ENCODE measurements around the gene HHIP. TPM values are rescaled to one million over a fixed set of nuclear protein-coding genes. Genes with fewer than 3 reads are reported as not detected.

HHIP gene
- total RNA-seq, 1 experiment from 2014 or later, result 48.8 TPM

DNA sequence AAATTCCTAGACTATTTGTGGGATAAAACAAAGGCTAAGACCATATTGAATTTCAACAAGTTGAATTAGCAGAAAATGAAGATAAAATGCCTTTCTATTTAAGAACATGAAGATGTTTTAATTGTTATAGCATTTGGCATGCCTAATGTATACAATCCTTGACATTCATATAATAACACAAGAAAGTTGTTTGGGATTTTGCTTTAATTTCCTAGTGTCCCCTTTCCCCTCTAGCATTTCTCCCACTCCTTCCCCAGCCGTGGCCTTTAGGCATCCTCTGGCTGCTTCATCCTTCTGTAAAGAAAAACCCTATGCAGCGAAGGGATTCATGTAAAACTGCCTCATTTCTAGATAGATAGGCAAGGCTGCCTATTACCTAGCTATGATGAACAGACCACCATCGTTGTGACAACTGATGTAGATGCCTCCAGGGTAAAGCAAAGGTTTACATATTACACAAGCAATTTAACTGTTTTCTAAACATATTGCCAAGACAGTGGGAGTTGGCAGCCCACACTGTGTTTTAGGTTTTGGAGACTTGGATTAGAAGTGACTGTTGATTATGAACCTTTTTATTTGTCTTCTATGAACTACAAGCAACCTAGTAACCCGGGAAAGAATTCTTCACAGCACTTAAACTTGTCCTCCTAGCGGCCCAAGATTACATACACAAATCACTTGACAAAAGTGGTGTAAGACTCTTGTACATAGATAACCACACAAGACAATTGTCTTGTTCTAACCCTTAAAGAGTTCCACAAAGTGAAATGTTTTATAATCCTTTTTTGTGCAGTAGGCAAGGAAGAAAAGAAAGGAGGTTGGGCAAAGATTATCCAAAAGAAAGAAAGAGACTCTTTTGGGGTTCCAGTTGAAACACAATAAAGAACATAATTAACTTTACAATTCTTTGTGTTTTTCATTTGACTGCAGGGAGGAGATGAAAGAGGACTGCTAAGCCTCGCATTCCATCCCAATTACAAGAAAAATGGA, 59.9 kb downstream of the HHIP start:
- DNase-seq (ENCODE audit: low read depth), result no peak

DNA sequence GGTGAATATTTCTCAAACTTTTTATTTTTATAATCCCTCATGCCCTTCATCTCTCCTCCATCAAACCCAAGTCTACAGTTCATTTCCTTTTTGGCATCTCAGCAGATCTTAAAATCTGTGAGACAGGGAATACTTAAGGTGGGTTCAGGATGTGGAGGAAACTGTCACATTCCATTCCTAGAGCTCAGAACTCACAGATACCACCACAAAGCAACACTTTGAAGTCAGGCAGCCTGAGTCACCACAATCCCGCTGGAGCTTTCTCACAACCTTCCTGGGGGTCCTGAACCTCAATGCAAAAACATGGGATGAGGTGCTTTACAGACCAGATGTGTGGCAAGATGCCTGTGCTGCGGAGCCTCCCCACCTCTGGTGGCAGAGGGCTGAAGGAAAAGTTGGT, 63.2 kb downstream of the HHIP start:
- DNase-seq (ENCODE audit: low read depth), result peak; percentile 99

GRCh38 chr4:144709793-144710525, 64.0 kb downstream of the HHIP start:
- DNase-seq (ENCODE audit: low read depth), result peak; percentile 93

DNA sequence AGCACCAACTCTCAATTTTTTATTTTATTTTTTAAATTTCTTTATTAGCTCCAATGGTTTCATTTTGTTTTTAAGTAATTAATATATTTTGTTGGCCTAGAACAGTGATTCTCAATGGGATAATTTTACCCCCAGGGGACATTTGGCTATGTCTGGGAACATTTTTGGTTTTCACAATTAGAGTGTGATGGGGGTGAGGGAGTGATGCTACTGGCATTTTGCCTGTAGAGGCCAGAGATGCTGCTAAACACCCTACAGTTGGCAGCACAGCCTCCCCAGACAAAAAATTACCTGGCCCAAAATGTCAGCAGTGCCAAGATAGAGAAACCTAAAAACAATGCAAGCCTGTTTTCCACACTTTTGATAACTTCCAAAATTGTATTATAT, 64.6 kb downstream of the HHIP start:
- DNase-seq (ENCODE audit: low read depth), result no peak

GRCh38 chr4:144711700-144712456, 65.9 kb downstream of the HHIP start:
- no peak for DNase-seq (ENCODE audit: low read depth)

GRCh38 chr4:144712775-144713174, 66.8 kb downstream of the HHIP start:
- DNase-seq (ENCODE audit: low read depth), result peak; percentile 40

DNA sequence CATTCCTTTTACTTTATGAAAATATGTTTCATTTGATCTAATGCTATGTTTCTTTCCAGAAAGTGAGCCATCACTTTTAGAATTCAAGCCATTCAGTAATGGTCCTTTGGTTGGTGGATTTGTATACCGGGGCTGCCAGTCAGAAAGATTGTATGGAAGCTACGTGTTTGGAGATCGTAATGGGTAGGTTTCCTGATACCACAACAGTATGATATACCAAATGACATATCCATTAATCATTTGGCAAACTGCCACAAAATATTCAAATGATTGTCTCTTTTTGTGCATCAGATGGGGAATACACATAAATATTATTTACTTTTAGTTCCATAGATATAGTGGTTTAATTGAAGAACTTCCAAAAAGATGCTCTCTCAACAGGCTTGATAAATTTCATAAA, 68.2 kb downstream of the HHIP start:
- DNase-seq (ENCODE audit: low read depth), result no peak

DNA sequence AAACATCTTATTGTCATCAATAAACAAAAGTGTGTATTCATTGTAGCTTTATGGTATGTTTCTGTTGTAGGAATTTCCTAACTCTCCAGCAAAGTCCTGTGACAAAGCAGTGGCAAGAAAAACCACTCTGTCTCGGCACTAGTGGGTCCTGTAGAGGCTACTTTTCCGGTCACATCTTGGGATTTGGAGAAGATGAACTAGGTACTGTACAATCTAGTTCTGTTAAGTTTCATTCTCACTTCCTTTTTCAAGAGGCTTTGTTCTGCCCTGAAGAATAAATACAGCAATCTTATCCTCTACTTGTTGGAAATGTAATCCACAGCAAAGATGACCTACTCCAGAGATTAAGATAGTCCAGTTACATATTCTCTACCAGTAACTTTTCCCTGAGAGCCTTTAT, 69.3 kb downstream of the HHIP start:
- no peak for DNase-seq (ENCODE audit: low read depth)

GRCh38 chr4:144716778-144717177, 70.8 kb downstream of the HHIP start:
- DNase-seq (ENCODE audit: low read depth), result peak; percentile 8

DNA sequence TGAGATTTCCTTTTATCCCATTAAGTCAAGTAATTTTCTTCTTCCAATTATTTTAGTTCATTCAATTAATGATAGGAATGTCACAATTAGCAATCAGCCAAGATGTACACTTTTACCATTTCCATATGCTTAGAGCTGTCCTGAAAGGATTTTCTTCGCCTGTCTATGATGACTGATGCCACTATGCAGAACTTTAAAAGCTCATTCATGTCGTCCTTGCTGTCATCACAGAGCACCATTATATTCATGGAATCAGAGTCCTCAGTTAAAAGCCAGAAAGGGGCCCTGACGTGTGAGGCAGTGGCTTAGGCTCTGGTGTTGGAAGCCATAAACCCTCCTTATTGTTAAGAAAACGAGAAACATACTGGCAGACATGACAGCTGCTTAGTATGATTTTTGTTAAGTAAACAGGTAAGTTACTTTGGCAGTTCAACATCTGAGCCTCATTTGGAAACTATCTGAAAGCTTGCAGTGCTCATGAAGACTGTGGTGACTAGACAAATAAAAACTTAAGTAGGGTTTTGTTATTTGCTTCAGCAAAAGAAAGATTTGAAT, 73.1 kb downstream of the HHIP start:
- no peak for DNase-seq (ENCODE audit: low read depth)

DNA sequence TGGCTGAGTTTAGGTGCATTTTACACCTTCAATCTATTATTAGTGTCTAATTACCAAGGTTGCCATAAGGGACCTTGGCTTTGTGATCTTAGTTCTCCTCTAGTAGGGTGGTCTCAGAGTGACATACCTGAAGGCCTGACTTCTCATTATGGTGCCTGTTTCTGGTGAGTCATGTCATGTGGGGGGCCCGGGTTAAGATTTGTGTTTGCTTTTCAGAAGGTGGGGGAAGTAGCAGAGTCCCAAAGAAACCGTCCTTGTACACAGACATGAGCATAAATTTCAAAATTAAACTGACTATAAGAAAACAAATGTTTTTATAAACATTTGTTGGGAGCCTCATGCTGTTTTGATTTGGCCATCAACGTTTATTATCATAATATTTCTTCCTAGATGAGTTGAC, 74.5 kb downstream of the HHIP start:
- no peak for DNase-seq (ENCODE audit: low read depth)

DNA sequence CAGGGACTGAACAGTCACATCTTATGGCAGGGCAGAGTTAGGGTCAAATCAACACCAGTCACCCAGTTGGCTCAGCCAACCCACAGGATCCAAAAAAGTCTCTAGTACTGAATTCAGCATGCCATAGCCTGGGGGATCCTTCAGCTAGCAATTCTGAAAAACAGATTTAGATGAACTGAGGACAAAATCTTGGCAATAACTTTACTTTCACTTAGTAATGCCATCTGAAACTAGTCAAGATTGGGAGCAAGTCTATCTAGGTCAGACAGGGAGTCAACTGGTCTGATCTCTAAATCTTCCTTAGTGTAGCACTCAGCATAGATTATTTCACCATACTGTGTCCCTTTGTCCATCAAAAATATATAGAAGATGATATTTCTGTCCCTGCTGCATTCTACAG, 76.0 kb downstream of the HHIP start:
- no peak for DNase-seq (ENCODE audit: low read depth)

GRCh38 chr4:144723471-144723870, 77.5 kb downstream of the HHIP start:
- no peak for DNase-seq (ENCODE audit: low read depth)

GRCh38 chr4:144729175-144729574, 83.2 kb downstream of the HHIP start:
- DNase-seq (ENCODE audit: low read depth), result no peak

GRCh38 chr4:144732584-144733428, 86.8 kb downstream of the HHIP start:
- DNase-seq (ENCODE audit: low read depth), result peak; percentile 58

DNA sequence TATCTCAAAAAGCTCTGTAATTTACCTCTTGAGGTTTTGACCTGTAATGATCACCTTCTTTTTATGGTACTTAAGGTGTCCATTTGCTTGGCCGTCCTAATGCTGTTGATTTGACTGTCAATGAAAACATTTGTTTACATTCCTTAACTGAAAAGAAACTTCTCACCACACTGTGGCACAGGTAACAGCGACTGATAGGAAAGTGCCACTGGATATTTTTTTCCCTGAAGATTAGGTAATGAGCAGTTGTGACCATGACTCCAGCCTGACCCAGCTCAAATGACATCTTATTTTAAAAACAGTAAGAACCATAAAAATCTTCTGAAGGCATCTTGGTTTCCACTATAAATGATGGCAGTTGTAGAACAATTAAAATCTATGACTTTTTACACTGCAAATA, 87.6 kb downstream of the HHIP start:
- no peak for DNase-seq (ENCODE audit: low read depth)

GRCh38 chr4:144734522-144734921, 88.6 kb downstream of the HHIP start:
- peak; percentile 60 for DNase-seq (ENCODE audit: low read depth)

GRCh38 chr4:144738649-144739048, 92.7 kb downstream of the HHIP start:
- no peak for DNase-seq (ENCODE audit: low read depth)

DNA sequence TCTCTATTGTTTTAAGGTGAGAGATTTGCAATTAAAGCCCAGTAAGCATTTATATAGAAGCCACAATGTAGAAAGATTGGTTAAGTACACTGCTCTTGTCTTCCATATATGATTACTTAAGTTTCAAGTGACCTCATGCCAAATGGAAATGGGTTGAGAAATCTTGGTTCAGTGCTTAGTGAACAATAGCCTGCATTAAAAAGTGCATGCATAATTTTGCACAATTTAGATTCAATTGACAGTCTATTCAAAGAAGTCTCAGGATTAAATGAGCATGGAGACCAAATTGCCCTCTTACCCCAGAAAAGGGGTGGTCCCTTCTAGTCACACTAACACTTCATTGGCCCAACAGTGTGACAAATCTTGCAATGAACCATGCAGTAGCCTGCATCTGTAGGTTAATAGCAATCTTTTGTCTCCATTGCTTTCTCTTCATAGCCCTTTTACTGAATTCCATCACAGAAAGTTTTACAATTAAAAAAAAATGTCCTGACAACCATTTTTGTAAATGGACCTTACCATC, 93.6 kb downstream of the HHIP start:
- DNase-seq (ENCODE audit: low read depth), result no peak

DNA sequence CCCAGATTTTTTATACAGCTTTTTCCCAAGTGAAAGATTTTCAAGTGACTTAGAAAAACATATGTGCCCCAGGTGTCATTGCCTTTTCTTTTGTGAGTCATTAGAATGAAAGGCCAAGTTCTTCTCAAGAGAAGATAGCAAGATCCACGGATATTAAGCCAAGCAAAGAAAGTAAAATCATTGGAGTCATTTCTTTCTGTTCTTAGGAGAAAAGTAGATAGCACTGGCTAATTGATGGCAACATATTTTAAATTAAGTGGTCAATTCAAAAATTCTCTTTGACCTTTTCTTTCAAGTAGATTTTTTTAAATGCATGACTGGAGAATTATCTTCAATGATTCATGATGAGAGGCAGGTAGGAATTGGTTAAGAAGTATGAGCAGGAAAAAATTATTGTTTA, 94.4 kb downstream of the HHIP start:
- DNase-seq (ENCODE audit: low read depth), result no peak
